ENCODE results near the gene CRTC1.
"Not testable (repeated sequence)": the region's sequence is repeated elsewhere in the genome, so short reads cannot be mapped to it uniquely, and the experiment has no call there.

The CRTC1 gene

GRCh38 chr19:18807861-18808331 is 124.4 kb downstream of the CRTC1 start:
- DNase-seq (ENCODE audit: extremely low read depth, low read depth): no peak
- TF ChIP-seq, protein P1, sequence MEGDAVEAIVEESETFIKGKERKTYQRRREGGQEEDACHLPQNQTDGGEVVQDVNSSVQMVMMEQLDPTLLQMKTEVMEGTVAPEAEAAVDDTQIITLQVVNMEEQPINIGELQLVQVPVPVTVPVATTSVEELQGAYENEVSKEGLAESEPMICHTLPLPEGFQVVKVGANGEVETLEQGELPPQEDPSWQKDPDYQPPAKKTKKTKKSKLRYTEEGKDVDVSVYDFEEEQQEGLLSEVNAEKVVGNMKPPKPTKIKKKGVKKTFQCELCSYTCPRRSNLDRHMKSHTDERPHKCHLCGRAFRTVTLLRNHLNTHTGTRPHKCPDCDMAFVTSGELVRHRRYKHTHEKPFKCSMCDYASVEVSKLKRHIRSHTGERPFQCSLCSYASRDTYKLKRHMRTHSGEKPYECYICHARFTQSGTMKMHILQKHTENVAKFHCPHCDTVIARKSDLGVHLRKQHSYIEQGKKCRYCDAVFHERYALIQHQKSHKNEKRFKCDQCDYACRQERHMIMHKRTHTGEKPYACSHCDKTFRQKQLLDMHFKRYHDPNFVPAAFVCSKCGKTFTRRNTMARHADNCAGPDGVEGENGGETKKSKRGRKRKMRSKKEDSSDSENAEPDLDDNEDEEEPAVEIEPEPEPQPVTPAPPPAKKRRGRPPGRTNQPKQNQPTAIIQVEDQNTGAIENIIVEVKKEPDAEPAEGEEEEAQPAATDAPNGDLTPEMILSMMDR (IDR thresholded peaks at IDR 0.05; ENCODE audit: low read depth, low read length): no peak

DNA sequence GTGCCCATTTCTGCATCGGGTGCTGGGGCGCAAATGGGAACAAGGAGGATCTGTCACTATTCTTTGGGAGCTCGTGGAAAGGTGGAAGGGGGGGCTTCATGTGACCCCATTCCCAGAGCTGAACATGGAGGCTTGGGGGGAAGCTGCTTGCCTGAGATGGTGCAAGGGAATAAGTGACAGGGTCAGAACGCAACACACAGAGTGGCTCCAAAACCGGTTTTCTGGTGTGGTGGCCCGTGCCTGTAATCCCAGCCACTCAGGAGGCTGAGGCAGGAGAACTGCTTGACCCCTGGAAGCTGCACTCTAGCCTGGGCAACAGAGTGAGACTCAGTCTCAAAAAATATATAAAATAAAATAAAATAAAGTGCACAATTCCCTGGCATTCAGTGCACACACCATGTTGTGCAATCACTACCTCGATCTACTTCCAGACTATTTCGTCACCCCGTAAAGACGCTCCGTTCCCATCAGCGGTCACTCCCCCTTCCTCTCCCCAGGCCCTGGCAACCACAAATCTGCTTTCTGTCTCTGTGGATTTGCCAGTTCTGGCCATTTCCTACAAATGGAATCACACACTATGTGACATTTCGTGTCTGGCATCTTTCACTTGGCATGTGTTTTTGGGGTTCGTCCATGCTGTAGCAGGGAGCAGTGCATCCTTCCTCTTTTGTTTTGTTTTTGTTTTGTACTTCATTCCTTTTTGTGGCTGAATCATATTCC is 125.8 kb downstream of the CRTC1 start:
- DNase-seq (ENCODE audit: extremely low read depth, low read depth): peak; percentile 67
- TF ChIP-seq, protein P1 (IDR thresholded peaks at IDR 0.05; ENCODE audit: low read depth, low read length): no peak

GRCh38 chr19:18811638-18812037 is 128.2 kb downstream of the CRTC1 start:
- DNase-seq (ENCODE audit: extremely low read depth, low read depth): not testable (repeated sequence)

GRCh38 chr19:18814063-18814462 is 130.6 kb downstream of the CRTC1 start:
- no peak for DNase-seq (ENCODE audit: extremely low read depth, low read depth)
- TF ChIP-seq, protein P1 (IDR thresholded peaks at IDR 0.05; ENCODE audit: low read depth, low read length): peak; percentile 14

- DNase-seq (ENCODE audit: extremely low read depth, low read depth): no peak
- TF ChIP-seq, protein P1 (IDR thresholded peaks at IDR 0.05; ENCODE audit: low read depth, low read length): no peak
Observed at GRCh38 chr19:18815673-18816072, 132.2 kb downstream of the CRTC1 start.

DNA sequence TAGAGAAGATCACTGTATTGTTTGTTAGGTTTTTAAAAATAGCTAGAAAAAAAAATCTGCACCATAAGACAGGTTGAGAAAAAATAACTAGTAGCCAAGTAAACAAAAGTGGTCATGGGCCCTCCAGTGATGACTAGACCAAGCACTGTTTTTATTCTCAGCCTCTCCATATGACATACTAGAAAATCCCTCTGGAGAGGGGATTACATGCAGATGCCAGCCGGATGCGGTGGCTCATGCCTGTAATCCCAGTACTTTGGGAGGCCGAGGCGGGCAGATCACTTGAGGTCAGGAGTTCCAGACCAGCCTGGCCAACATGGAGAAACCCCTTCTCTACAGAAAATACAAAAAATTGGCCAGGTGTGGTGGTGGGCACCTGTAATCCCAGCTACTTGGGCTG is 133.2 kb downstream of the CRTC1 start:
- not testable (repeated sequence) for DNase-seq (ENCODE audit: extremely low read depth, low read depth)

DNA sequence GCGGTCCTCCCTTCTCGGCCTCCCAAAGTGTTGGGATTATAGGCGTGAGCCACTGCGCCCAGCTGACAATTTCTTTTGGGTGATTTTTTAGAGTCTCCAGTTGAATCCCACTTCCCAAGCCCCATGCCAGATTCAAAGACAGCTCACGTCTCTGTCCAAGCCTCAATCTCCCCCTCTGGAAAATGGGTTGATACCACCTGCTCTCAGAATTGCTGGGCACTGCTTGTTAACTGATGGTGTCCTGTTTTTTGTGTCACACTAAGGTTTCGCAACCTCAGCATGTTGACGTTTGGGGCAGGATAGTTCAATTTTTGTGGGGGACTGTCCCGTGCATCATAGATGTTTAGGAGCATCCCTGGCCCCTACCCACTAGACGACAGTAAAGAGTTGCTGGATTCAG is 134.1 kb downstream of the CRTC1 start:
- DNase-seq (ENCODE audit: extremely low read depth, low read depth): no peak
- TF ChIP-seq, protein P1 (IDR thresholded peaks at IDR 0.05; ENCODE audit: low read depth, low read length): no peak

DNA sequence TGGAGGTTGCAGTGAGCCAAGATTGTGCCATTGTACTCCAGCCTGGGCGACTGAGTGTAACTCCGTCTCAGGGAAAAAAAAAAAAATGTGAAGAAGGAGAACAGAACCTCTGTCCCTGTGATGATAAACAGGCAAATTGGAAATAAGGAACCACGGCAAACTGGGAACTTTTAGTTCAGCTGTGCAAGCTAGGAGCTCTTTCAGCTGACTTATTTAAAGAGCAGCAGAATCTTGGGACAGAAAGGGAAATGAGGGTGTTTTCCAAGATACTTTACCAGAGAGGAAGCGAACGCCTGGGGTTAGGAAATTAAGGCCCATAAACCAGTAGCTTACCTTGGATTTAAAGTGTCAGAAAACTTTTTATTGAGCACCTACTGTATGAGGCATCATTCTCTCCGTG is 145.3 kb downstream of the CRTC1 start:
- no peak for DNase-seq (ENCODE audit: extremely low read depth, low read depth)
- TF ChIP-seq, protein P1 (IDR thresholded peaks at IDR 0.05; ENCODE audit: low read depth, low read length): no peak

All from AG09319 (cell line).